ENCODE data around the gene TPD52L2.

TPD52L2 gene

GRCh38 chr20:63930971-63931553 lies 66.0 kb downstream of the TPD52L2 start:
- no peak for DNase-seq (ENCODE audit: low read depth in 3 of 3, low spot score in 1 of 3)

GRCh38 chr20:63931735-63932134 lies 66.7 kb downstream of the TPD52L2 start:
- no peak for DNase-seq (ENCODE audit: low read depth in 3 of 3, low spot score in 1 of 3)

GRCh38 chr20:63932606-63933160 lies 67.6 kb downstream of the TPD52L2 start:
- DNase-seq (ENCODE audit: low read depth in 3 of 3, low spot score in 1 of 3): no peak

- DNase-seq (ENCODE audit: low read depth in 3 of 3, low spot score in 1 of 3): no peak
These were observed 68.6 kb downstream of the TPD52L2 start for GRCh38 chr20:63933646-63934045.

- DNase-seq (ENCODE audit: low read depth in 3 of 3, low spot score in 1 of 3): no peak
These were observed 69.4 kb downstream of the TPD52L2 start for GRCh38 chr20:63934271-63935068.

DNA sequence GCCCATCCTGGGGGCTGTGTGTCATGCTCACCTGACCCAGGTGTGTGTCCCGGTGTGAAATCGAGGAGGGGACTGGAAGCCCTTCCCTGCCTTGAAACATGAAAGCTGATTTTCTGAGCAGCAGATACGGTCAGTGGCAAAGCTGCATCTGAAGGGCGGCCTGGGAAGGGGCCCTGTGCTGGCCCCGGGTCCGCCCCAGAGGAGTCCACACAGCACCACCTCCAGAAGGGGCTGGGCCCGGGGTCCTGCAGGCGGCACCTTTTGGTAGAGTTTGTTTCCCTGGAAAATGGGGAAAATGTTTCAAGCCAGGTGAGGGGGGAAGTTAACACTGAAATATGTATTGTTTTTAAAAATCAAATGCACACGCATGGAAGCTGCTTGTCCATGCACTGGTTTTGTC lies 70.4 kb downstream of the TPD52L2 start:
- no peak for DNase-seq (ENCODE audit: low read depth in 3 of 3, low spot score in 1 of 3)

- no peak for DNase-seq (ENCODE audit: low read depth in 3 of 3, low spot score in 1 of 3)
These were observed 72.5 kb downstream of the TPD52L2 start for GRCh38 chr20:63937596-63937995.

- DNase-seq (ENCODE audit: low read depth in 3 of 3, low spot score in 1 of 3): no peak
These were observed 74.2 kb downstream of the TPD52L2 start for GRCh38 chr20:63939061-63939935.

DNA sequence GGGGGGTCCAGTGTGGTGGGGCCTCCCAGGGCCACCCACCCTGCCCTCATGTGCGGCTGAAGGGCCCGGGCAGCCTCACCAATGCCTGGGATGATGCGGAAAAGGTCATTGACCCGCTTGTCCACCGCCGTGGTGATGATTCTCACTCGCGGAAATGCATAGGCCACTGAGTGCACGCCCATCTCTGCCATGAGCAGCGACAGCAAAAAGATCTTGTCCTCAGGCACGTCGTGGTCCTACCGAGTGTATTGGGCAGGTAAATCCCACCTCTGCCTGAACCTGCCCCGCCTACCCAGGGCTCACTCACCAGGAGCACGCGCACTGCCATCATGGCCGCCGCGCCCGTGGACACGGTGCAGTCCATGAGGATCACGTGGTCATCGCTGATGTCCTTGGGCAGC lies 75.0 kb downstream of the TPD52L2 start:
- no peak for DNase-seq (ENCODE audit: low read depth in 3 of 3, low spot score in 1 of 3)

DNA sequence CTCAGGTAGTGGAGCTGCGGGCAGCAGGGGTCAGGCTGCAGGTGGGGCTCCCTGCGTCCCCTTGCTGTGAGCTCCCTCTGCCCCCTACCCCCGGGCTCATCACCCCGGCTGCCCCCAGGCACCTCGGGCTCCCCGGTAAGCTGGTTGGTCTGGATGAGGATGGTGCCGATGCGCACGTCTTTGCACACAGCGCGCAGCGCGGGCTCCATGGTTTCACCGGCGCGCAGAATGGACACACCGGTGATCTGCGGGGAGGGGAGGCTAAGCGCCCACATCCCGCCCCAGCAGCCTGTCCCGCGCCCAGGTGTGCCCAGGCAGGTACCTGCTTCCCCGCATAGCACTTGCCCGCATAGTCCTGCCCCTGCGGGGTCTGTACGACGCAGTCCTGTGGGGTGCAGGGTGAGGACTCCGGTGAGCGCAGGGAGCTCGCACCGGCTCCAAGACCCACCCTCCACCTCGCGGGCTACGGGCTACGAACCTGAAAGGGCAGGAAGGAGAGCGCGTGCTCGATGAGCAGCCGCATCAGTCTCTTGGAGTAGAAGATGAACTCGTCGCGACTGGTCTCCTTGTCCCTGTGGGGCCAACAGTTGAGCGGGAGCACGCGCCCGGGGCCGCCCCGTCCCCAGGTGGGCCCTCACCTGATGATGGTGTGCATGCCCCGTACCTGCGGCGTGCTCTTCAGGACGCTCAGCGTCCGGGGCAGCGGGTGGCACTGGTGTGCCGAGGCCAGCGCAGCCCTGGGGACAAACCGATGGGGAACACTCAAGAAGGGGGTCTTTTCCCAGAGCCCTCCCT lies 75.6 kb downstream of the TPD52L2 start:
- DNase-seq (ENCODE audit: low read depth in 3 of 3, low spot score in 1 of 3): no peak

Data from stimulated activated CD4-positive, alpha-beta T cell treated with anti-CD3 and anti-CD28 coated beads, TNF-alpha, amount 100 ng/mL, for 1 hour (primary cell).